HEK293T (cell line): ENCODE data around the gene CD2.

Source experiments
- BHLHE40 ChIP-seq: fragments of 450-650 bp; IDR thresholded peaks from 2 replicates; pipeline ENCODE4 v1.6.1; 2016; ENCODE audit warnings: mild to moderate bottlenecking, moderate library complexity, borderline replicate concordance
- CTBP1 ChIP-seq: fragments of 450-650 bp; IDR thresholded peaks from 2 replicates; pipeline ENCODE4 v1.6.1; 2016; ENCODE audit warnings: borderline replicate concordance
- ELF4 ChIP-seq: fragments of 450-650 bp; IDR thresholded peaks from 2 replicates; pipeline ENCODE4 v1.6.1; 2017; ENCODE audit warnings: antibody characterized with exemption
- LEF1 ChIP-seq: fragments of 450-650 bp; IDR thresholded peaks from 2 replicates; pipeline ENCODE4 v1.6.1; 2017; ENCODE audit warnings: mild to moderate bottlenecking, borderline replicate concordance
- SP1 ChIP-seq: fragments of 450-650 bp; IDR thresholded peaks from 2 replicates; pipeline ENCODE4 v1.6.1; 2017
- SUZ12 ChIP-seq: fragments of 450-650 bp; IDR thresholded peaks from 2 replicates; pipeline ENCODE4 v1.6.1; 2016; ENCODE audit warnings: mild to moderate bottlenecking
- ZNF384 ChIP-seq: fragments of 450-650 bp; IDR thresholded peaks from 2 replicates; pipeline ENCODE4 v1.6.1; 2016

GRCh38 chr1:116711263-116711840 lies 42.9 kb upstream of the CD2 start:
- TF ChIP-seq ELF4 (no peak), ZNF384 (no peak), SP1 (no peak), BHLHE40 (no peak), LEF1 (no peak), SUZ12 (no peak), CTBP1 (no peak)
